HG03521 (cell line): ENCODE data around the gene ABHD17A.

Experiments used
- ATAC-seq: cut with Tn5 transposase; IDR thresholded peaks from one replicate; pipeline ENCODE4 v1.9.1; 2021; ENCODE audit warnings: mild to moderate bottlenecking, moderate library complexity; ENCODE audit not compliant: unreplicated experiment

Gene ABHD17A

DNA sequence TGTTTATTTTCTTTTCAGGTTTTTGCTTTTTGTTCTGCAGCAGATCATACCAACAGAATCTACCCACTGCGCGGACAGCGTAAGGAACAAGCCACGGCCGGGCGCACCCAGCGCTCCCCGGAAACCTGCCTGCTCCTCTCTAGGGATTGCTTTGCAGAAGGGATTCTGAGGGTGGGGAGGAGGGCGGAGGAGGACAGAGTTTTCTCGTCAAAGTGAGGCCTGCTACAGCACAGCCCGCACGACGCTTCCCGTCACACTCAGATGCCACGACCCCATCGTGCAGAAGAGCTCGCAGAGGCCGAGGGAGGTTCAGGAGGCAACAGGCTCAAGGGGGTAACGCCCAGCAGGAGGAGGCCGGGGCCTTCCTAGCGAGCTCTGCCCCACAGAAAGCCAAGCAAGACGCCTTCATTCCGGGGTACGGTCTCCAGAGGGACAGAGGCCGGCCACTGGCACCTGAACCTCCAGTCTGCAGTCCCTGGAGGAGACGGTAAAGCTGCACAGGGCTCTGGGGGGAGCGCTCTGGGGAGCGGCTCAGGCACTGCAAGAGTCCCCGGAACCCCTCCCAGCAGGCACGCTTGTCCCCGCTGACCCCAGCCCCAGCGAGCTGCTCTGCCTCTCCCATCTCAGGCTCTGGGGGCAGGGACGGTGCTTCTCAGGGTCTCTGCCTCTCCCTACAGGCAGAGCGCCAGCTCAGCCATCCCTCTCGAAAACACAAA is 43.9 kb downstream of the ABHD17A start:
- ATAC-seq = no peak

DNA sequence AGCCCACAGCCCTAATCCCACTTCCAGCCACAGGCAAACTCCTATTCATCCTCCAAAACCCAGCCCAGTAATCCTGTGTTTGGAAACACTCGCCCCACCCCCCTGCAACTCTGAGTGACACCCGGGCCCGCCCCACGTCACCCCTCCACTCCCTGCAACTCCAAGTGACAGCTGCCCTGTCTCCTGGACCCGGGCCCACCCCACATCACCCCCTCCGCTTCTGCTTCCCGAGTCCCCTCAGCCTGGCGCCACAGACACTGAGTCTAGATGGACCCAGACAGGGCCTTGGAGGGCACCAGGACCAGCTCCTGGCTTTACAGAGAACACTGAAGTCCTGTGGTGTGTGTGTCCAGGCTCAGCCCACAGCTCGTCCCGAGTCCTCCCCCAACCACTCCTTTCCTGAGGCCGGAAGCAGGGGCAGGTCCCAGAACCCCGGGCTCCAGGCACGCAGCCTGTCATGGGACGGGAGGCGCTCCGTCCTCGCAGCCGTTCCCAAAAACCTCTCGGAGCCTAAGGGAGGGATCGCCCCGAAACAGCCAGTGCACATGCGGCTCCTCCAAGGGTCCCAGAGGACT is 44.7 kb downstream of the ABHD17A start:
- no peak for ATAC-seq

DNA sequence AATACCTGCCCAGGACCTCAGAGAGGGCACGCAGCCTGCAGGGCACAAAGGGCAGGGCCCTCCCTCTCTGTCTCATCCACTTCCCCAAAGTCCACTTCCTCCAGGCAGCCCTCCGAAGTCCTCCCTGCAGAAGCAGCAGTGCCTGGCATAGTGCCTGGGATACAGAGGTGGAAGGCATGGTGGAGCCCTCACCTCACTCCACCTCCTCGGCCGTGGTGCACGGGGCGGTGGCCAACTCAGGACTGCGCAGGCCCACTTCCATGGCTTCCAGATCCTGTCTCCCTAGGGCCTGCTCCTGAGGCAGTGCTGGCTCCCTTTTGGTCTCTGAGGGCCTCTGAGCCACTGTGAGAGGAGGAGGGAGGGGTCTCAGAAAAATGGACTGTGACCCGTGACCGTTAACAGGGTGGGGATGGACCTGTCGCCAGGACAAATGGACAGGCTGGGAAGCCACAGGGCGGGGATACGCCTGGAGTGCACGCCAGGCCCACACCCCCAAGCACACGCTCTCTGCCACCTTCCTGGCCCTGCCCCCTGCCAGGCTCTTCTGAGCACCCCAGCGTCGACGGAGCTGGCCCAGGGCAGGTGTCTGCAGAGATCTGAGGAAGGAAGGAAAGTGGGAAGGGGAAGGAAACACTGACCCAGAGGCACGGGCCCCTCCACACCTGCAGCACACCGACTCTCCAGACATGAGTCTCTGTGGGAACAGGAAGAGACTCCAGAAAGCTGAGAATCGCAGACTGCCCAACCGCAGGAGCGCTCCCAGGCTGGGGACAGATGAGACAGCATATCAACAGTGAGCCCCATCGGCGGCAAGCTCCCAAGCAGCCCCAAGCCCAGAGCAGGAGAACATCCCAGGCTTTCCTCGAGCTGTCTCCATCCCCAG is 45.4 kb downstream of the ABHD17A start:
- ATAC-seq = no peak

DNA sequence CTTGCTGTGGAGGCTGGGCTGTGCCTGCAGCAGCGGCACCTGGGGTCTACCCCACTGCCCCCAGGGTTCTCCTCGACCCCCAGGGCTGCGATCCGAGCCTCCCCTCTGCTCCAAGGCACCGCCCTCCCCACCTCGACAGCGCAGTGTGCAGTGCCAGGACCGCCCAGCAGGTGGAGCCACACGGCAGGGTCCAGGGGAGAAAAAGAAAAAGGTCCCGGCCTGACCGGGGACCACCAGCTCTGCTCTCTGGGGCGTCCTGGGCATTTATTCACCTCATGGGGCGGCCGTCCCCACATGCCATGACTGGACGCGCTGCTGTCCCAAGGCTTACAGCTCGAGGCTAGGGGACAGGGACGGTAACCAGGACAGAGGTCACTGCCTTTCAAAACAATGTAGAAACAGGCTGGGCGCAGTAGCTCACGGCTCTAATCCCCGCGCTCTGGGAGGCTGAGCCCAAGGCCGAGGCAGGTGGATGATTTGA is 47.6 kb downstream of the ABHD17A start:
- ATAC-seq = no peak

DNA sequence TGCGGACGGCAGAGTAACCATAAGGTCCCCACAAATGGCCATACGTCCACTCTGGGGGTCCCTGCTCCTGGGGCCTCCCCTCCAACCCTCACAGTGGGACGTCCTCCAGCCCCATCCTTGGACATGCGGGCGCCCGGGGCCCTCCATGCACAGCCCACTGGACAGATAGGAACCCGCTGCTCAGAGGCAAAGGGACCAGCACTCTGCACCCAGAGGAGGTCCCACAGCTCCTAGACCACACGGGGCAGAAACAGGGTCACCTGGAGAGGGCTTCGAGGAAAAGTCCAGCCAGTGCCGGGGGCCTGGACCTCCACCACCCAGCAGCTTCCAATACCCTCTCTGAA is 48.1 kb downstream of the ABHD17A start:
- no peak for ATAC-seq

DNA sequence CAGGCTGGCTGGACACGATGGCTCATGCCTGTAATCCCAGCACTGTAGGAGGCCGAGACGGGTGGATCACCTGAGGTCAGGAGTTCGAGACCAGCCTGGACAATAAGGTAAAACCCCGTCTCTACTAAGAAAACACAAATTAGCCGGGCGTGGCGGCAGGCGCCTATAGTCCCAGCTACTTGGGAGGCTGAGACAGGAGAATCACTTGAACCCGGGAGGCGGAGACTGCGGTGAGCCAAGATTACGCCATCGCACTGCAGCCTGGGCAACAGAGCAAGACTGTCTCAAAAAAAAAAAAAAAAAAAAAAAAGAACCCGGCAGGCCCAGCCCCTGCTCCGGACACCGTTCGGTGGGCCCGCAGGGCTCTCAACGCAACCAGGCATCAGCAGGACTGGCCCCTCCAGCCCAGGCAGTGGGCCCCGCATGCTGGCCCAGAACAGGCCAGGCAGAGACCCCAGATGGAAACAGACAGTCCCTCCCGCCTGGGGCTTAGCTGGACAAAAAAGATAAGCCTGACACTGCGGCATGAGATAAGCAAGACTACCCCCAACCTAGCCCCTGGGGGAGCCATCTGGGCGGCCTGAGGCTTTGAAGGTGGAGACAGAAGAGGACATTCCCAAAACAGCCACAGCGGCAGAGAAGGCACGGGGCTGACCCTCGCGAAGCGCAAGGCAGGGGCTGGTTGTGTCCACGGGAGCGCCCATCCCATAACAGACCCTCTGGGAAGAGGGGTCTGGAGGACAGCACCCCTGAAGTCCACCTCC is 48.7 kb downstream of the ABHD17A start:
- ATAC-seq = no peak

DNA sequence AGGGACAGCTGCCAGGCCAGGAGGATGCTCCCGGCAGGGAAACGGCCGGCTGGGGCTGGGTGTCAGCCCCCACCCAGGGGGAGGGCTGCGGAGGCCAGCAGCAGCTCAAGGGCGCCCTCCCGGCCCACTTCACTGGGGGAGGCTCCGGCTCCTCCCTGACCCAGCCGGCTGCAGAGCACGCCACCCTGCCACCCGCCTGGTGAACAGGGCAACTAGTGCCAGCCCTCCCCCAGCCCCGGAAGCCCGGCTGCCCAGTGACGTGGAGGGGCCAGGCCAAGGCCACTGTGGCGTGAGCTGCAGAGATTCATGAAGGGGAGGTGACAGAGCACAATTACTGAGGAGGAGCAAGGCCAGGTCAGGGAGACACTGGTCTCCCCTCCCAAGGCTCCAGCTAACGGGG is 51.8 kb downstream of the ABHD17A start:
- no peak for ATAC-seq

DNA sequence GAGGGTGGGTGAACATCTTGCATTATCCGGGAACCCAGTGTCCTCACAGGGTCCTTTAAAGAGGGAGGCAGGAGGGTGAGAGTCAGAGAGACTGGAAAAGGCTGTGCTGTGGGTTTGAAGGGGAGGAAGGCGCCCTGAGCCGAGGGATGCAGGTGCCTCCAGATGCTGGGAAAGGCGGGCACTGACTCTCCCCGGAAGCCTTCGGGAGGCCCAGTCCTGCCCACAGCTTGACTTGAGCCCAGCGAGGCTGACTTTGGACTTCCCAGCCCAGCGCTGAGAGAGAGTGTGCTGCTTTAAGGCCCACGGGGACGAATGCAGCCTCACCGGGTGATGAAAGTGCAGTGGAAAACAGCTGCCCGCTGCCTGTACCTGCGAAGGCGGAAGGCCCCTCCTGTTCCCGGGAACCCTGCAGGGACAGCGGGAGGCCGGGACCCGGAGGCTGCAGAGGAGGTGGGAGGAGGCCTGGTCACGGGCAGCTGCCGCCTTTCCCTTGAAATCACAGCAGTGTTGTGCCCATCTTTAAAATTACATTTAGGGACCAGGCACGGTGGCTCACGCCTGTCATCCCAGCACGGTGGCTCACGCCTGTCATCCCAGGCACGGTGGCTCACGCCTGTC is 53.1 kb downstream of the ABHD17A start:
- no peak for ATAC-seq

DNA sequence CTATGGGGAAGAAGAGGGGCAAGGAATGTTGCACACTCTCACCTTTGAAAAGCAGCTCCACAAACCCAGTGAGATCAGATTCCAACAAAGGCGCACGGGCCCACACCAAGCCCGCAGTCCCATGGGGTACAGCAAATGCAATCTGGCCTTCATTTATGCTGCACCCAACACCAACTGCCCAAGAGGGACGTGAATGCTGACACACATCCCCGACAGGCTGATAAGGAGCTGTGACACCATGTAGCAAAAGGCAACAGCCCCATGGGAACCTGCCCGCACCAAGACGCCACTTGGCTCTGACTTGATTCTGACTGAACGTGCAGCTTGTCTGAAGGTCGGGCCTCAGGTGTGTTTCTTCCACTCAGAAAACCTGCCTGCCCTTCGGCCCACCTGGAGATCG is 54.3 kb downstream of the ABHD17A start:
- no peak for ATAC-seq

DNA sequence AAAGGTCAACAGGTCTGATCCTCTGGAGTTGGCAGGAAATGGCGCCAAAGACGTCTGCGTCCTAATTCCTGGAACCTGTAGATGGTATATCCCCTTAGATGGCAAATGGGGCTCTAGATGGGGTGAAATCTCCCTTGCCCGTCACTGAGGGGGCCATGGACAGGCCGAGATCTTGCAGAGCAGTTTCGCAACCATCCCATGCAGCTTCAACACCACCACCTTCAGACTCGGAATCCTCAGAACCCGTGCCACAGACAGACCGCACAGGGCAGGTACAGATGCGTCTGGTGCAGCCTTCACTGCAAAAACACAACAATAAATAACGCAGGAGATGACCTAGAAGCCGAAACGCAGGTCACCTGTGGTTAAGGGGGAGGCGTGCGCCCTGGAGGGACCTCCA is 54.7 kb downstream of the ABHD17A start:
- no peak for ATAC-seq

DNA sequence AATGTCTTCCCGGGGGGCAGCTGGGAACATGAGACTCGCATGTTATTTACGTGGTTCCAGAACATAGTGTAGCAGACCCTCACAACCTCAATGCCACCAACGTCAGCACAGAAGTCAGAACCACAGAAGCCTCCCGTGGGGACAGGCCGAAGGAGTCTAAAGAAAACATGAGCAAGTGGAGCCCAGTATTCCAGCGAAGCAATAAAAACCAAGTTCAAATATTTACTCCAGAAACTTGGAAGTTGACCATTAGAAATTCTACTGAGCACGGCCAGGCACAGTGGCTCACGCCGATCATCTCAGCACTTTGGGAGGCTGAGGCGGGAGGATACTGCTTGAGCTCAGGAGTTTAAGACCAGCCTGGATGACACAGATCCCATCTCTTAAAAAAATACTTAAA is 55.3 kb downstream of the ABHD17A start:
- no peak for ATAC-seq

DNA sequence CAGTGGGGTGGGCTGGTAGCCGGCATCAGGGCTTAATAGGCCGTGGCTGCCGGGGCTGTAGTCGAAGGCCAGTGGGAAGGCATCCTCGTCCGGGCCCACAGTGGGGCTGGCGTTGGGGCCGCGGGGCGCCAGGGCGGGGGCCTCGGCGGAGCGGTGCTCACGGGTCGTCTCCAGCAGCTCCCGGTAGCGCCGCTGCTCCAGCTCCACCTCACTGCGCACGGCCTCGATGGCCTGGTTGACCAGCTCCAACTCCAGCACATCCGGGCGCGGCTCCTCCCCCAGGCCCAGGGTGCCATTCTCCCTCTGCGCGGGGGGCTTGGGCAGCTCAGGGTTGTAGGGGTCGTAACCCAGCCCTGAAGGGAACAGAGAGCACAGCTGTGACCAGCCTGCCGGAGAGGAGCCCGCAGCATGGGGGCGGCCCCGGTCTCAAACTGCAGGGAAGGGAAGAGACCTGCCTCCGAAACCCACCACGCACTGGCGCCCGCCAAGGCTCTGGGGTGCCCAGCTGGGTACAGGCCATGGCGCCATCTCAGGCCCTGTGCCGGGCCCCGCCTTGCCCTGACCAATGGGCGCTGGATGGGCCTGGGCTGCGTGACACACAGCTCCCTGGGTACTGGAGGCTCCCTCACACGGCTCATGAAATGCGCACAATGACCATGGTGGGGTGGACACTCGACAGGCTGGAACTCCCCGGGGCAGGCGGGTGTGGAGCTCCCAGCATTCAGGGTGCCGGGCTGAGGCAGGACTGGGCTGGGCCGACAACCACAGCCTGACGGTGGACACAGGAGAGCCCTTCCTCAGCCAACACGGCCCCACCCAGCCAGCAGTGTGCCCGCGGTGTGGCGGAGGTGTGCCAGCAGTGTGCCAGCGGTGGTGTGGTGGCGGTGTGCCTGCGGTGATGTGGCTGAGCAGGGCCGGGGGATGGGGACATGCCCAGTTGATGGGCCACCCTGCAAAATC is 56.7 kb downstream of the ABHD17A start:
- no peak for ATAC-seq

DNA sequence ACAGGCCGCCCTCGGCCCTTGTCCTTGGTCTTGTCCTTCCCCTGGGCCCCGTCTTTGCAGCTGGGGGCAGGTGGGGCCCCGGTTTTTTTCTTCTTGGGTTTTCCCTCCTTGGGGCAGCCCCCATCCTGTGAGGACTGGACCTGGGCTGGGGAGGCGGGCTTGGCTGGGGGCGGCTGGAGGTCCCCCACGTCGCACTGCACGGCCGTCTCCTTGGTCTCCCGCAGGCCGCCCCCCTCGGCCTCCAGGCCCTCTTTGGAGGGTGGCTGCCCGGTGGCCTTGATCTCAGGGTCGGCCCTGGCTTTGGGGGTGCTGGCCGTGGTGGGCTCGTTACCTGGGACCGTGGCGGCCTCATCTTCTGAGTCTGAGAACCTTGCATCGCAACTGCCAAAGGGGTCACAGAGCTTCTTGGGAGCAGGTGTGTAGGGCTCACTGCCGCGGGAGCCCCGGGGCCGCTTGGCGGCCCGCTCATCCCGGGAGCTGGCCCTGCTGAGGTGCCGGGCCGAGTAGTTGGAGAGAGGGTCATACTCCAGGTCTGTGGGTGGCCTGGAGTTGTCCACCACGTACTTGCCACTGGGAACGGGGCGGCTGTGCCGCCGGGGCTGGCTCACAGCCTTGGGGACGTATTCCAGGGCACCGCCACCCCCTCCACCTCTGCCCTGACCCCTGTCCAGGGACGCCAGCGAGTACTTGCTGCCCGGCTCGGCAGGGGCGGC is 57.6 kb downstream of the ABHD17A start:
- no peak for ATAC-seq
